A549 (cell line): ENCODE measurements around the gene CPN1. TPM values are rescaled to one million over a fixed set of nuclear protein-coding genes. Genes with fewer than 3 reads are reported as not detected.

ENCODE experiments used
- ATAC-seq, 2 experiments: fragments of 200-7000 bp in 1 of 2; fragments of >200 bp in 1 of 2; cut with Nextera tagmentation in 1 of 2; cut with Tn5 transposase in 1 of 2; 3 replicates each; pipeline versions ENCODE4 v1.8.0 to v1.9.1; 2018 to 2020; ENCODE audit warnings: mild to moderate bottlenecking in 1 of 2, moderate library complexity in 1 of 2
- CTCF ChIA-PET: fragments of 300-600 bp; sonication (Branson Sonifier 250); formaldehyde crosslinking; extraction: SDS; loops from one replicate; lab custom pipeline; 2021; ENCODE audit warnings: antibody characterized with exemption, inconsistent platforms; lab: Yijun Ruan, JAX
- POLR2A ChIA-PET: fragments of 350-600 bp; formaldehyde crosslinking; extraction: SDS; loops from one replicate; lab custom pipeline; 2021; ENCODE audit warnings: antibody characterized with exemption, inconsistent platforms; lab: Yijun Ruan, JAX
- DNase-seq, 2 experiments: peaks; one replicate each; pipeline versions ENCODE4 v3.0.0 to v3.0.0-alpha.2; 2011 to 2016; ENCODE audit warnings: low read depth in 1 of 2, low spot score in 1 of 2
- FAIRE-seq: peaks from 2 replicates; lab custom pipeline; 2011; peaks lifted over from hg19 to GRCh38; lab: Jason Lieb, UNC
- H3K27ac ChIP-seq, 2 experiments: fragments of >200 bp; sonication (Bioruptor Twin); formaldehyde crosslinking; 3 replicates each; pipeline ENCODE4 v1.5.1; 2016 to 2017
- H3K4me1 ChIP-seq: fragments of >200 bp; sonication (Bioruptor Twin); formaldehyde crosslinking; 3 replicates; pipeline ENCODE4 v1.6.1; 2016
- H3K4me2 ChIP-seq: fragments of >200 bp; sonication (Bioruptor Twin); formaldehyde crosslinking; 3 replicates; pipeline ENCODE4 v1.6.1; 2016
- H3K4me3 ChIP-seq: fragments of >200 bp; sonication (Bioruptor Twin); formaldehyde crosslinking; 3 replicates; pipeline ENCODE4 v1.5.1; 2016
- H3K9me3 ChIP-seq: fragments of >200 bp; sonication (Bioruptor Twin); formaldehyde crosslinking; 3 replicates; pipeline ENCODE4 v1.6.1; 2016
- ATOH8 ChIP-seq: fragments of 250-450 bp; sonication (Bioruptor Pico); IDR thresholded peaks from 2 replicates; pipeline ENCODE4 v1.5.0; 2020; ENCODE audit warnings: low read depth, mild to moderate bottlenecking, moderate library complexity
- CBX2 ChIP-seq: fragments of 200-600 bp; sonication (generic); IDR thresholded peaks from 2 replicates; pipeline ENCODE4 v1.6.1; 2016; ENCODE audit warnings: low read depth, mild to moderate bottlenecking, borderline replicate concordance
- CBX8 ChIP-seq: fragments of 200-600 bp; sonication (generic); IDR thresholded peaks from 2 replicates; pipeline ENCODE4 v1.6.1; 2016
- E2F6 ChIP-seq: IDR thresholded peaks from 2 replicates; pipeline ENCODE4 v1.6.1; 2012; ENCODE audit warnings: low read depth, borderline replicate concordance
- EHMT2 ChIP-seq: fragments of 200-600 bp; sonication (generic); IDR thresholded peaks from 2 replicates; pipeline ENCODE4 v1.6.1; 2016; ENCODE audit warnings: antibody characterized with exemption, low read depth, mild to moderate bottlenecking, moderate library complexity
- EP300 ChIP-seq, 2 experiments: fragments of >200 bp; sonication (Bioruptor Twin); formaldehyde crosslinking; IDR thresholded peaks; 2 replicates in 1 of 2; 3 replicates in 1 of 2; pipeline ENCODE4 v1.6.1; 2016 to 2017
- ESRRA ChIP-seq: fragments of 150-350 bp; IDR thresholded peaks from 2 replicates; pipeline ENCODE4 v1.6.1; 2014; ENCODE audit warnings: mild to moderate bottlenecking, low read length, borderline replicate concordance
- FOXS1 ChIP-seq: fragments of 250-450 bp; sonication (Bioruptor Pico); IDR thresholded peaks from 2 replicates; pipeline ENCODE4 v1.5.0; 2020; ENCODE audit warnings: mild to moderate bottlenecking, moderate library complexity
- GATA3 ChIP-seq: IDR thresholded peaks from 2 replicates; pipeline ENCODE4 v1.6.1; 2012; ENCODE audit warnings: borderline replicate concordance
- HDAC2 ChIP-seq: fragments of 200-600 bp; sonication (generic); IDR thresholded peaks from 2 replicates; pipeline ENCODE4 v1.6.1; 2016
- HEYL ChIP-seq: fragments of 250-450 bp; sonication (Bioruptor Pico); IDR thresholded peaks from 2 replicates; pipeline ENCODE4 v1.8.0; 2021; ENCODE audit warnings: mild to moderate bottlenecking, moderate library complexity
- HOXA7 ChIP-seq: fragments of 250-450 bp; sonication (Bioruptor Pico); IDR thresholded peaks from 2 replicates; pipeline ENCODE4 v1.5.0; 2020; ENCODE audit warnings: mild to moderate bottlenecking, moderate library complexity
- HOXB5 ChIP-seq: fragments of 250-450 bp; sonication (Bioruptor Pico); IDR thresholded peaks from 2 replicates; pipeline ENCODE4 v1.5.0; 2020; ENCODE audit warnings: mild to moderate bottlenecking, moderate library complexity
- JUN ChIP-seq, 2 experiments: fragments of >200 bp; sonication (Bioruptor Twin); formaldehyde crosslinking; IDR thresholded peaks; 2 replicates in 1 of 2; 3 replicates in 1 of 2; pipeline ENCODE4 v1.6.1; 2016 to 2017
- JUNB ChIP-seq: fragments of >200 bp; sonication (Bioruptor Twin); formaldehyde crosslinking; IDR thresholded peaks from 2 replicates; pipeline ENCODE4 v1.6.1; 2016
- KDM1A ChIP-seq: fragments of 200-600 bp; sonication (generic); IDR thresholded peaks from 2 replicates; pipeline ENCODE4 v1.6.1; 2016; ENCODE audit warnings: low read depth, mild to moderate bottlenecking
- KDM5A ChIP-seq: fragments of 200-600 bp; sonication (generic); IDR thresholded peaks from 2 replicates; pipeline ENCODE4 v1.6.1; 2016; ENCODE audit warnings: antibody characterized with exemption, mild to moderate bottlenecking
- MAX ChIP-seq: IDR thresholded peaks from 2 replicates; pipeline ENCODE4 v1.6.1; 2012
- MAZ ChIP-seq: fragments of 150-350 bp; IDR thresholded peaks from 2 replicates; pipeline ENCODE4 v1.6.1; 2014; ENCODE audit warnings: antibody characterized with exemption, low read depth, low read length, borderline replicate concordance
- NFE2L2 ChIP-seq: fragments of 150-350 bp; conservative IDR thresholded peaks from 2 replicates; pipeline ENCODE4 v1.6.1; 2014; ENCODE audit warnings: low read length
- NR3C1 ChIP-seq: fragments of >200 bp; sonication (Bioruptor Twin); formaldehyde crosslinking; IDR thresholded peaks from 3 replicates; pipeline ENCODE4 v1.6.1; 2017
- PBX3 ChIP-seq: IDR thresholded peaks from 2 replicates; pipeline ENCODE4 v1.6.1; 2012
- PHF8 ChIP-seq: fragments of 200-600 bp; sonication (generic); IDR thresholded peaks from 2 replicates; pipeline ENCODE4 v1.6.1; 2016; ENCODE audit warnings: low read depth, mild to moderate bottlenecking, antibody characterized with exemption, moderate library complexity, borderline replicate concordance
- RAD21 ChIP-seq, 2 experiments: fragments of >200 bp in 1 of 2; sonication (Bioruptor Twin) in 1 of 2; formaldehyde crosslinking in 1 of 2; IDR thresholded peaks in 1 of 2; conservative IDR thresholded peaks in 1 of 2; 2 replicates in 1 of 2; 3 replicates in 1 of 2; pipeline ENCODE4 v1.6.1; 2012 to 2018; ENCODE audit warnings: inconsistent platforms in 1 of 2
- RARB ChIP-seq: fragments of 250-450 bp; sonication (Bioruptor Pico); IDR thresholded peaks from 2 replicates; pipeline ENCODE4 v1.8.0; 2021; ENCODE audit warnings: mild to moderate bottlenecking, moderate library complexity
- TFCP2L1 ChIP-seq: fragments of 250-450 bp; sonication (Bioruptor Pico); IDR thresholded peaks from 2 replicates; pipeline ENCODE4 v1.5.0; 2021; ENCODE audit warnings: mild to moderate bottlenecking
- TP53 ChIP-seq: fragments of 250-450 bp; sonication (Bioruptor Pico); IDR thresholded peaks from 2 replicates; pipeline ENCODE4 v1.5.0; 2021; ENCODE audit warnings: mild to moderate bottlenecking, moderate library complexity
- ZNF302 ChIP-seq: fragments of 250-450 bp; sonication (Bioruptor Pico); IDR thresholded peaks from 2 replicates; pipeline ENCODE4 v1.9.0; 2021; ENCODE audit warnings: inconsistent platforms, mild to moderate bottlenecking, moderate library complexity
- ZSCAN20 ChIP-seq: fragments of 250-450 bp; sonication (Bioruptor Pico); IDR thresholded peaks from 2 replicates; pipeline ENCODE4 v1.8.0; 2022; ENCODE audit warnings: mild to moderate bottlenecking, moderate library complexity
- WGBS: methylation state at CpG from one replicate; pipeline ENCODE4 v1.1.6; 2017; ENCODE audit errors: missing lambda C conversion rate; 5-methylcytosine and 5-hydroxymethylcytosine counted together
- polyA plus RNA-seq, 4 experiments: library from polyadenylated mRNA; depleted of rRNA in 3 of 4; stranded (reverse); fragments of >200 nt; fragmentation: RNase III in 1 of 4; extraction: RNeasy Plus Mini Kit Qiagen cat#74134 plus additional on column Dnase treatment in 1 of 4; gene quantifications; 2 replicates in 3 of 4; 3 replicates in 1 of 4; pipeline ENCODE4 v1.2.3, GENCODE V29; 2011 to 2017

CPN1 gene
- polyA plus RNA-seq, 2 of the 4 experiments (the other 2 are of a cell fraction): 0.52 to 3.2 TPM

GRCh38 chr10:100045592-100045991, 36.1 kb downstream of the CPN1 start:
- no peak for FAIRE-seq
- TF ChIP-seq NFE2L2 (no peak), EP300 (IDR thresholded peaks at IDR 0.05) (0 out of 5 replicates have a peak, but pooled peaks of 1 of the 2 experiments have one; percentile 1), HDAC2 (no peak)
- no peak for DNase-seq
- WGBS: 51% methylated on average over 2 of the region's 2 CpGs
- ChIA-PET CTCF (interaction anchor here (0.6 to 10.6 kb wide), 78 partner anchors 8 to 1322 kb away, joined by 3 to 139 read pairs (median 6); partner anchors contain the start of genes COX15, CUTC and DNMBP), POLR2A (interaction anchor here (0.6 to 1.2 kb wide), 2 partner anchors 79 to 186 kb away, joined by 3 to 4 read pairs; no protein-coding TSS in a partner anchor)
- Histone ChIP-seq H3K9me3 (no peaks in the 10 kb centered on the region), H3K4me3 (no peak overlapping the region), H3K27ac (peak overlapping the region; percentile 25 to 78; a peak in 4 of 6 replicates), H3K4me2 (peak overlapping the region; percentile 19; the same call in 1 of the 3 replicates), H3K4me1 (peaks cover 26% of the 10 kb centered on the region)
- peak in 1 of 2 experiments; percentile 26; a peak in 3 of 6 replicates for ATAC-seq

GRCh38 chr10:100043796-100044195, 37.9 kb downstream of the CPN1 start:
- H3K9me3 ChIP-seq: no peaks in the 10 kb centered on the region
- DNase-seq (no peak), ATAC-seq (peak in 1 of 2 experiments; percentile 22; a peak in 3 of 6 replicates), FAIRE-seq (no peak)
- ChIA-PET CTCF (interaction anchor here (1.5 to 10.6 kb wide), 9 partner anchors 15 to 198 kb away, joined by 3 to 139 read pairs (median 36); partner anchors contain the start of gene DNMBP), POLR2A (interaction anchor here (0.7 kb wide), 1 partner anchor 259 kb away, joined by 4 read pairs; no protein-coding TSS in a partner anchor)
- H3K4me3 ChIP-seq: no peak overlapping the region
- WGBS: 65% methylated on average over 3 of the region's 3 CpGs
- H3K4me1 ChIP-seq: peaks cover 27% of the 10 kb centered on the region
- H3K4me2 ChIP-seq: peak overlapping the region; percentile 39
- no peak for TF ChIP-seq PBX3
- TF ChIP-seq JUNB: no peak
- no peak for TF ChIP-seq ESRRA
- TF ChIP-seq ZNF302 (CRISPR knock-in tag): no peak
- TF ChIP-seq NR3C1: no peak
- TF ChIP-seq PHF8: no peak
- TF ChIP-seq HDAC2: no peak
- TF ChIP-seq MAX: no peak
- no peak for TF ChIP-seq E2F6
- no peak for TF ChIP-seq RAD21 (conservative IDR thresholded peaks at IDR 0.05 in 1 of 2, IDR thresholded peaks at IDR 0.05 in 1 of 2)
- TF ChIP-seq HOXA7 (CRISPR knock-in tag): no peak
- TF ChIP-seq GATA3: no peak
- no peak for TF ChIP-seq HOXB5 (CRISPR knock-in tag)
- TF ChIP-seq HEYL (CRISPR knock-in tag): no peak
- TF ChIP-seq CBX8: no peak
- TF ChIP-seq TP53 (CRISPR knock-in tag): no peak
- no peak for TF ChIP-seq RARB (CRISPR knock-in tag)
- peak overlapping the region; percentile 52 to 81 for H3K27ac ChIP-seq

GRCh38 chr10:100043344-100043743, 38.3 kb downstream of the CPN1 start:
- Histone ChIP-seq H3K4me3 (no peak overlapping the region), H3K9me3 (no peaks in the 10 kb centered on the region), H3K4me1 (peaks cover 31% of the 10 kb centered on the region), H3K27ac (peak overlapping the region; percentile 52 to 81; a peak in 5 of 6 replicates), H3K4me2 (peak overlapping the region; percentile 39; the same call in 2 of the 3 replicates)
- peak; percentile 45 to 72; a peak in 5 of 6 replicates for ATAC-seq
- no peak for TF ChIP-seq KDM1A
- TF ChIP-seq JUN (IDR thresholded peaks at IDR 0.05): no peak
- no peak for TF ChIP-seq EHMT2
- TF ChIP-seq KDM5A: no peak
- no peak for TF ChIP-seq CBX2
- TF ChIP-seq ATOH8 (CRISPR knock-in tag): no peak
- TF ChIP-seq TFCP2L1 (CRISPR knock-in tag): no peak
- no peak for TF ChIP-seq FOXS1 (CRISPR knock-in tag)
- TF ChIP-seq MAZ: no peak
- TF ChIP-seq ZSCAN20 (CRISPR knock-in tag): no peak
- FAIRE-seq: no peak
- ChIA-PET POLR2A (interaction anchor here (0.7 kb wide), 1 partner anchor 259 kb away, joined by 4 read pairs; no protein-coding TSS in a partner anchor), CTCF (interaction anchor here (1.4 to 10.6 kb wide), 7 partner anchors 22 to 197 kb away, joined by 3 to 139 read pairs (median 36); partner anchors contain the start of gene DNMBP)
- peak in 1 of 2 experiments; percentile 54 for DNase-seq
- 52% methylated on average over 2 of the region's 2 CpGs for WGBS
